AG10803 (cell line): ENCODE data around the gene DCAF17.
"Not testable (repeated sequence)": the region's sequence is repeated elsewhere in the genome, so short reads cannot be mapped to it uniquely, and the experiment has no call there.

Experiments used
- DNase-seq: peaks from one replicate; pipeline ENCODE4 v3.0.0; 2010; ENCODE audit warnings: low read depth
- H3K4me3 ChIP-seq: 2 replicates; pipeline ENCODE4 v1.5.1; 2011; ENCODE audit warnings: mild to moderate bottlenecking, low read length, control low read depth
- TF ChIP-seq, protein P1 (sequence below): conservative IDR thresholded peaks from 2 replicates; pipeline ENCODE4 v1.5.1; 2011; ENCODE audit warnings: mild to moderate bottlenecking, low read length, control low read depth, inconsistent platforms

The DCAF17 gene

DNA sequence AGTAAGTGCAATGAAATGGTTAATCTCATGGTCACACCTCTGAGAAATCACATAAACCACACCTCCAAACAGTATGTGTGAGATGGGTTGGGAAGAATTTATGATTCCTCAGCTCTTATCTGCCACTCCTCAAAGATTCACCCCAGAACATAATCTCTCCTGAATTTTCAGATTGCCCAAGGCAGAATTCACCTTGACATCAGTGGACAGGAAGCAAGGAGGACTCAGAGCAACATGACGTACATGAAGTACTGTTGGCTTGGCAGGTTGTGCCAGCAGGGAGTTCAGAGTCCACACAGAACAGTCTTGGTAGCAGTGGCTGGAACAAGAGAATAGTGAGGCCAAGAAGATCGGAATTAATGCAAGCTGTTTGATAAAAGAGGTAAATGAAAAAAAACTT, 56.6 kb downstream of the DCAF17 start:
- no peak overlapping the region for H3K4me3 ChIP-seq
- no peak for DNase-seq
- TF ChIP-seq, protein P1, sequence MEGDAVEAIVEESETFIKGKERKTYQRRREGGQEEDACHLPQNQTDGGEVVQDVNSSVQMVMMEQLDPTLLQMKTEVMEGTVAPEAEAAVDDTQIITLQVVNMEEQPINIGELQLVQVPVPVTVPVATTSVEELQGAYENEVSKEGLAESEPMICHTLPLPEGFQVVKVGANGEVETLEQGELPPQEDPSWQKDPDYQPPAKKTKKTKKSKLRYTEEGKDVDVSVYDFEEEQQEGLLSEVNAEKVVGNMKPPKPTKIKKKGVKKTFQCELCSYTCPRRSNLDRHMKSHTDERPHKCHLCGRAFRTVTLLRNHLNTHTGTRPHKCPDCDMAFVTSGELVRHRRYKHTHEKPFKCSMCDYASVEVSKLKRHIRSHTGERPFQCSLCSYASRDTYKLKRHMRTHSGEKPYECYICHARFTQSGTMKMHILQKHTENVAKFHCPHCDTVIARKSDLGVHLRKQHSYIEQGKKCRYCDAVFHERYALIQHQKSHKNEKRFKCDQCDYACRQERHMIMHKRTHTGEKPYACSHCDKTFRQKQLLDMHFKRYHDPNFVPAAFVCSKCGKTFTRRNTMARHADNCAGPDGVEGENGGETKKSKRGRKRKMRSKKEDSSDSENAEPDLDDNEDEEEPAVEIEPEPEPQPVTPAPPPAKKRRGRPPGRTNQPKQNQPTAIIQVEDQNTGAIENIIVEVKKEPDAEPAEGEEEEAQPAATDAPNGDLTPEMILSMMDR, result no peak

DNA sequence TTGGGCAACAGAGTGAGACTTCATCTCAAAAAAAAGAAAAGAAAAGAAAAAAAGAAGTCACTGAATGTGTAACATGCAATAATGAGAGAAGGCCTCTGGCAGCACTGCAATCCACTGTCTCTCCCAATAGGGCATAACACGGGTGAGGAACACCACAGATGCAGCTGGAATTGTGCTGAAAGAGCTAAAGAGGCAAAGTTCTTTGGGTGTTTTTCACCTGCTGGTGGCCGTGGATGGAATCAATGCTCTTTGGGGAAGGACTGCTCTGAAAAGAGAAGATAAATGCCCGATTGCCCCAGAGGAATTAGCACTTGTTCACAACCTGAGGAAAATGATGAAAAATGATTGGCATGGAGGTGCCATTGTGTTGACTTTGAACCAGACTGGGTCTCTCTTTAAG, 57.3 kb downstream of the DCAF17 start:
- no peak for DNase-seq
- no peak overlapping the region for H3K4me3 ChIP-seq
- TF ChIP-seq, protein P1, result no peak

DNA sequence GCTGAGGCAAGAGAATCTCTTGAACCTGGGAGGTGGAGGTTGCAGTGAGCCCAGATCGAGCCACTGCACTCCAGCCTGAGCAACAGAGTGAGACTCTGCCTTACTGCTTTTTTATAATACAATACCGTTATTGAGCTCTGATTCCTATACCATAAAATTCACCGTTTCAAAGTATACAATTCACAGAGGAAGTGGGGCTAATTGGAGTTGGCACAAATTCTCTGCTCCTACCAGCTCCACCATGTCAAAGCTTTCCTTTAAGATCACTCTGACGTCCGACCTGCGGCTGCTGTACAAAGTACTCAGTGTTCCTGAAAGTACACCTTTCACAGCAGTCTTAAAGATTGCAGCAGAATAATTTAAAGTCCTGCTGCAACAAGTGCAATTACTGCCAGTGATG, 58.6 kb downstream of the DCAF17 start:
- no peak for DNase-seq
- TF ChIP-seq, protein P1, result no peak
- no peak overlapping the region for H3K4me3 ChIP-seq

DNA sequence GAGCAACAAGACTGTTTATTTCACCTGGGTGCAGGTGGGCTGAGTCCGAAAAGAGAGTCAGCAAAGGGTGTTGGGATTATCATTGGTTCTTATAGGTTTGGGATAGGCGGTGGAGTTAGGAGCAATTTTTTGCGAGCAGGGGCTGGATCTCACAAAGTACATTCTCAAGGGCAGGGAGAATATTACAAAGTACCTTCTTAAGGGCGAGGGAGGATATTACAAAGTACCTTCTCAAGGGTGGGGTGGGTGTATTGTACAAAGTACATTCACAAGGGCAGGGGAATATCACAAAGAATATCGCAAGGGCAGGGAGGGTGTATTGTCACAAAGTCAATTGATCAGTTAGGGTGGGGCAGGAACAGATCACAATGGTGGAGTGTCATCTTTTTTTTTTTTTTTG, 63.6 kb downstream of the DCAF17 start:
- DNase-seq, H3K4me3 ChIP-seq: not testable (repeated sequence)

DNA sequence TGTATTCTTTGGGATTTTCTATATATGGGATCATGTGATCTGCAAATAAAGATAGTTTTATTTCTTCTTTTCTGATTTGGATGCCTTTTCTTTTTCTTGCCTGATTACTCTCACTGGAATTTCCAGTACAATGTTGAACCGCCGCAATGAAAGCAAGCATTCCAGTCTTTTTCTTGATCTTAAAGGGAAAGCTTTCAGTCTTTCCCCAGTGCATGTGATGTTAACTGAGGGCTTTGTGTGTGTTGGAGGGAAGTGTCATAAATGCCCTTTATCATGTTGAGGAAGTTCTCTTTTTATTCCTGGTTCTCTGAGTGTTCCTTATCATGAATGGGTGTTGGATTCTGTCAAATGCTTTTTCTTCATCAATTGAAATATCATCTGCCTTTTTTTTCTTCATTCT, 71.3 kb downstream of the DCAF17 start:
- TF ChIP-seq, protein P1, result no peak
- H3K4me3 ChIP-seq, result no peak overlapping the region
- peak; percentile 12 for DNase-seq

DNA sequence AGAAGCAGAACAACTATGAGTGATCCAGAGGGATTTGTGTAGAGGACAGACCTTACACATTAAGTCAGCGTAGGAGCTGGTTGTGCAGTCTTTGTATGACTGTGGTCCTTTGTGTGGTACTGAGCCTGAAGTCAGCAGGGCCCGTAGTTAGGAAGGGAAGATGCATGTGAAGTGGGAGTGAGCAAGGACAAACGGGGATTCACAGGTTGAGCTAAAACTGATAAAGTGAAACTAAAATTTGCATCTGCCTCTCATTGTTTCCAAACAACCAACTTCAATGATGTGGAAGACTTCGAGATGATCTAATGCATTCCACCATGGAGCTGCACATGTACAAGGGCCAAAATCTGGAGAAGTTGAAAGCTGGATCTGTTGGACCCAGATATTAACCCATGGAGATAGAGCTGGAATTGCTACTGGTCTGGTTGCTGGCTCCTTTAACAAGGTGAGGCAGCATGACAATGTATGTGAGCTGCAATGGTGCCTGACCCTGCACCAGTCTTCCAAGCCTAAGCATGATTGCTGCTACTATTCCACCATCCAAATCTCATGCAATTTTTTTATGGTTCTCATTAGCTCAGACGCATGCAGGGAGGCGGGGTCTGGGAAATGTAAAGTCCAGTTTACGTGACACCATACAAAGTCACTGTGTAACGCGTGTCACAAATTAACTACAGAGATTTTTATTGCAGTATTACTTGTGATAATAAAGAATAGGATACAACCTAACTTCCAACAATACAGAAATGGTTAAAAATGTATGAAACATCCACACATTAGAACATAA, 76.1 kb downstream of the DCAF17 start:
- no peak overlapping the region for H3K4me3 ChIP-seq
- DNase-seq, result peak; percentile 11
- TF ChIP-seq, protein P1, result no peak

DNA sequence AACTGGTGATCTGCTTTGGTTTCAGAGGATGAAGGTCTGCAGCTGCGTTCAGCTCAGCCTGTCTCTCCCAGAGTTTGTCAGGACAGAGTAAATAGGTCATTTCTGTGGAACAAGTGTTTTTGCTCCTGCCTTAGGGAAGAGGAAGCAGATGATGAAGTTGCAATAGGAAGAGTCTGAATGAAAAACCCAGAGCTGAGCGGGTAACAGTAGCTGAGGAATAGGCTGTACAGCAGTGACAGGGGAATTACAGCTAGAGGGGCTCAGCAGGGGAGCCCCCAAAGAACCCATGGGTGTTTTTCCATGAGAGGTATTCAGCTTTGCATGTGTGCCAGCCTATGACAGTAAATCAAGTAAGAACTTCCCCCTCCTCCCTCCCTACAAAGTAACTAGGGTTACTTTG, 78.0 kb downstream of the DCAF17 start:
- H3K4me3 ChIP-seq, result no peak overlapping the region
- TF ChIP-seq, protein P1, result no peak
- DNase-seq, result no peak
